B cell (primary cell): ENCODE data around the gene ETV6.

ENCODE experiments used
- EZH2 ChIP-seq: IDR thresholded peaks from 2 replicates; pipeline ENCODE4 v1.6.1; 2012; ENCODE audit warnings: borderline replicate concordance, low read depth, mild to moderate bottlenecking, moderate library complexity, low read length; ENCODE audit not compliant: insufficient read depth, poor library complexity, severe bottlenecking
- TF ChIP-seq, protein P1 (sequence below): fragments of 200-600 bp; IDR thresholded peaks from one replicate; pipeline ENCODE4 v1.8.0; 2022; ENCODE audit warnings: antibody characterized with exemption, mild to moderate bottlenecking

DNA sequence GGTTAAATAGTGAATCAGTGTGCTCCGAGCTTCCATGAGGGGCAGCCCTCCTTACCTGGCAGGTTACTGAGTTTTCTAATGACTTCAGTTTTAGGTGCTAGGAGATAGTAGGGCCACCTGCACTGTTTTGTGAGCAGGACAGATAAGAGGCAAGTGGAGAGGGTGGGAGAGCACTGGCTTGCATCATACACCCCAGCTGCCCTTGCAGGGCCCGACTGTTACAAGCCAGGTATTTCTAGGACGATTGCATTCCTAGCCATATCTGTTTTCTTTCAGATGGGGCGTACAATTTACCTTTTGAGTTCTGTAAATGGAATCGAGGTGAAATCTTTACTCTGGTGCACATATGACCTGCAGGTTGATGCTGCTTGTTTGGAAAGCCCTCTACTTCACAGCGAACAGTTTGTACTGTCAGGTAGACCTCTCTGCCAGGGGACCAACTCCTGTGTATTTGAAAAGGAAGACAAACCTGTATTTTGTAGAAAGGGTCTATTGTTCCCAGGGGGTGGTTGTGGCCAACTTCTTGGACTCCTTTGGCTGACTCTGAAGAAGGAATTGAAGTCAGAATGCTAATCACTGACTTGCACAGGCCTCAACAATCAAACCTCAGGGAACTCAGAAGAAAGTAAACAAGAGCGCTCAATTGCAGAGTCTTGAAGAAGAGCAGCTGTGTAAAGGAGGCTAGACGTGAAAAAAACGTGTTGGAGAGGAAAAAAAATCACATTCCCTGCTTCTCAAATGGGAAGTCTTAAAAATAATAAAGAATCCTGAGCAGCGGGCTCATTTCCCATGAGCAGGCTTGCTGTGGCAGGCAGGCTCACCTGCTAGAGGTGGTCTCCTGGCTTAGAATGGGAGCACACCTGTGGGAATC is 57.3 kb downstream of the ETV6 start:
- TF ChIP-seq, protein P1, sequence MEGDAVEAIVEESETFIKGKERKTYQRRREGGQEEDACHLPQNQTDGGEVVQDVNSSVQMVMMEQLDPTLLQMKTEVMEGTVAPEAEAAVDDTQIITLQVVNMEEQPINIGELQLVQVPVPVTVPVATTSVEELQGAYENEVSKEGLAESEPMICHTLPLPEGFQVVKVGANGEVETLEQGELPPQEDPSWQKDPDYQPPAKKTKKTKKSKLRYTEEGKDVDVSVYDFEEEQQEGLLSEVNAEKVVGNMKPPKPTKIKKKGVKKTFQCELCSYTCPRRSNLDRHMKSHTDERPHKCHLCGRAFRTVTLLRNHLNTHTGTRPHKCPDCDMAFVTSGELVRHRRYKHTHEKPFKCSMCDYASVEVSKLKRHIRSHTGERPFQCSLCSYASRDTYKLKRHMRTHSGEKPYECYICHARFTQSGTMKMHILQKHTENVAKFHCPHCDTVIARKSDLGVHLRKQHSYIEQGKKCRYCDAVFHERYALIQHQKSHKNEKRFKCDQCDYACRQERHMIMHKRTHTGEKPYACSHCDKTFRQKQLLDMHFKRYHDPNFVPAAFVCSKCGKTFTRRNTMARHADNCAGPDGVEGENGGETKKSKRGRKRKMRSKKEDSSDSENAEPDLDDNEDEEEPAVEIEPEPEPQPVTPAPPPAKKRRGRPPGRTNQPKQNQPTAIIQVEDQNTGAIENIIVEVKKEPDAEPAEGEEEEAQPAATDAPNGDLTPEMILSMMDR, result no peak
- no peak for TF ChIP-seq EZH2
